ENCODE results near the gene HSF2BP.

GRCh38 chr21:43611598-43612369 is 47.5 kb downstream of the HSF2BP start:
- TF ChIP-seq POLR2A (IDR thresholded peaks at IDR 0.05) = no peak
- peak; percentile 9 to 78 (median 66) for TF ChIP-seq CTCF (IDR thresholded peaks at IDR 0.05)
